GM13977 (cell line): ENCODE measurements around the gene UBE2I.
"Not testable (repeated sequence)": the region's sequence is repeated elsewhere in the genome, so short reads cannot be mapped to it uniquely, and the experiment has no call there.

ENCODE experiments used
- DNase-seq: peaks from one replicate; pipeline ENCODE4 v3.0.0; 2012; ENCODE audit warnings: low spot score
- CTCF ChIP-seq: IDR thresholded peaks from 2 replicates; pipeline ENCODE4 v1.5.1; 2012; ENCODE audit warnings: mild to moderate bottlenecking, control low read depth; ENCODE audit not compliant: insufficient read depth; ENCODE audit errors: extremely low read depth, missing control alignments
- in situ Hi-C: fragments of 300-500 bp; cut with MboI; formaldehyde crosslinking; loops from one replicate; pipeline ENCODE4 v1.12.0; 2022; ENCODE audit warnings: low sequenced_read_pairs, low pct_unique_long_range_greater_than_20kb, mixed read lengths, inconsistent platforms; ENCODE audit not compliant: unreplicated experiment

UBE2I gene

GRCh38 chr16:1293921-1294656 lies 15.3 kb upstream of the UBE2I start:
- DNase-seq: no peak
- in situ Hi-C loops: no loop called here
- TF ChIP-seq CTCF: no peak

GRCh38 chr16:1295465-1295864 lies 14.0 kb upstream of the UBE2I start:
- in situ Hi-C loops: no loop called here
- DNase-seq: no peak
- TF ChIP-seq CTCF: no peak

- in situ Hi-C loops, DNase-seq: not testable (repeated sequence)
These were observed 12.8 kb upstream of the UBE2I start for GRCh38 chr16:1296688-1297017.

- DNase-seq: no peak
- in situ Hi-C loops: no loop called here
- no peak for TF ChIP-seq CTCF
These were observed 12.3 kb upstream of the UBE2I start for GRCh38 chr16:1297018-1297696.

GRCh38 chr16:1298406-1298805 lies 11.0 kb upstream of the UBE2I start:
- in situ Hi-C loops: no loop called here
- no peak for DNase-seq
- TF ChIP-seq CTCF: no peak

- TF ChIP-seq CTCF: no peak
- no peak for DNase-seq
- in situ Hi-C loops: no loop called here
These were observed 10.2 kb upstream of the UBE2I start for GRCh38 chr16:1299012-1299867.

- in situ Hi-C loops: no loop called here
- no peak for TF ChIP-seq CTCF
- no peak for DNase-seq
These were observed 9.6 kb upstream of the UBE2I start for GRCh38 chr16:1299868-1300203.
